ENCODE results near the gene CLEC20A. TPM values are rescaled to one million over a fixed set of nuclear protein-coding genes. Genes with fewer than 3 reads are reported as not detected.

Gene CLEC20A
- total and polyA plus RNA-seq, 2 of the 8 experiments (the other 6 are each of a cell fraction or from before 2014, with no cell fraction given), result not detected

DNA sequence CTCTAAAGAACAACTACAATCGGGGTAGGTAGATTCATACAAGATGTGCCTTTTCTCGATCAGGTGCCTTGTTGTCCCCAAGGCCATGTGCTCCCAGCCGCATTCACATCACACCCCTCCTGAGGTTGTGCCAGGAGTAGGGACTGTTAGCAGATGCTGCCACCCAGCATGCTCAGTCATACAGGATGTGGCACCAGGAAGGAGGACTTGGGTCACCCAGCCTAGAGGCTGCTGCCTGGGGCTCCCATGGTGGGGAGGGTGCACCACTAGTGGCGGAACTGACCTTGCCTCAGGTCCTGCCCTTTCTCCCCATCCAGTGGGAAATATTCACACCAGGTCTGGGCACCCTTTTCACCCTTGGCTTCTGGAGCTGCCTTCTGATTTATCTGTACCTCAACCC is 24.5 kb upstream of the CLEC20A start:
- H3K18ac ChIP-seq (ENCODE audit: extremely low read depth, low read length), result no peak overlapping the region
- no peak overlapping the region for H4K5ac ChIP-seq (ENCODE audit: insufficient read length, low read depth, low read length)
- H4K8ac ChIP-seq (ENCODE audit: extremely low read depth, insufficient read depth, low read length), result no peak overlapping the region
- no peak overlapping the region for H3K4me2 ChIP-seq (ENCODE audit: insufficient read depth in 1 of 2, low read depth in 2 of 2, low read length in 2 of 2)
- ChIA-PET CTCF (ENCODE audit: partially characterized antibody) (interaction anchor here (1.0 to 16.8 kb wide), 6 partner anchors 11 to 213 kb away, joined by 3 to 238 read pairs (median 4); no protein-coding TSS in a partner anchor), POLR2A (ENCODE audit: partially characterized antibody) (no interaction called here)
- H2BK5ac ChIP-seq (ENCODE audit: low read depth, low read length), result no peak overlapping the region
- no peak overlapping the region for H2AFZ ChIP-seq (ENCODE audit: low read length)
- H3K14ac ChIP-seq (ENCODE audit: insufficient read length), result no peak overlapping the region
- no peak overlapping the region for H4K91ac ChIP-seq (replicated peaks; ENCODE audit: insufficient read length, low read length)
- no peak overlapping the region for H3K56ac ChIP-seq (replicated peaks; ENCODE audit: insufficient read length, low read depth, low read length)
- H3K4me1 ChIP-seq (replicated peaks in 1 of 4; ENCODE audit: control insufficient read depth in 3 of 4, insufficient read depth in 4 of 4, low read length in 3 of 4), result no peaks in the 10 kb centered on the region
- H3K23ac ChIP-seq (ENCODE audit: insufficient read length), result no peak overlapping the region
- H2AK5ac ChIP-seq (ENCODE audit: low read depth, low read length), result no peak overlapping the region
- H3K4ac ChIP-seq (replicated peaks; ENCODE audit: insufficient read length, low read depth, low read length), result no peak overlapping the region
- 83% methylated on average over 4 of the region's 4 CpGs; no CpG with 5 or more reads in 1 of the 2 experiments for WGBS, 2 experiments (ENCODE audit: extremely low coverage in 1 of 2, insufficient coverage in 1 of 2, insufficient read length in 1 of 2, insufficient replicate concordance in 2 of 2, low coverage in 1 of 2, low lambda C conversion rate in 2 of 2, missing lambda C conversion rate in 1 of 2)
- no peak overlapping the region for H3K4me3 ChIP-seq (ENCODE audit: extremely low read depth in 1 of 4, insufficient read depth in 2 of 4, low read depth in 3 of 4, low read length in 4 of 4)
- no peak overlapping the region for H3K27ac ChIP-seq (ENCODE audit: low read depth, low read length)
- H2BK12ac ChIP-seq (ENCODE audit: low read depth, low read length), result no peak overlapping the region
- H2BK20ac ChIP-seq (ENCODE audit: low read length), result no peak overlapping the region
- no peaks in the 10 kb centered on the region for H3K36me3 ChIP-seq (ENCODE audit: control insufficient read depth in 2 of 4, insufficient read depth in 4 of 4, low read length in 3 of 4)
- FAIRE-seq, result no peak
- no peak overlapping the region; a peak in 1 of 7 replicates for H3K9ac ChIP-seq (replicated peaks in 1 of 4; ENCODE audit: extremely low read depth in 1 of 4, low read depth in 3 of 4, low read length in 3 of 4)
- no peaks in the 10 kb centered on the region for H4K20me1 ChIP-seq (replicated peaks in 1 of 2; ENCODE audit: control insufficient read depth in 1 of 2, insufficient read depth in 2 of 2, low read length in 2 of 2)
- H3K9me3 ChIP-seq (ENCODE audit: insufficient read depth in 2 of 2, low read depth in 1 of 2, low read length in 1 of 2), result no peaks in the 10 kb centered on the region
- no peak overlapping the region for H2BK120ac ChIP-seq (replicated peaks; ENCODE audit: low read depth, low read length)
- no peaks in the 10 kb centered on the region for H3K27me3 ChIP-seq (replicated peaks in 1 of 4; ENCODE audit: control insufficient read depth in 3 of 4, extremely low read depth in 1 of 4, insufficient read depth in 3 of 4, low read length in 3 of 4)
- no peak for DNase-seq (ENCODE audit: low read depth in 1 of 2, low spot score in 2 of 2)
- no peaks in the 10 kb centered on the region for H3K23me2 ChIP-seq (ENCODE audit: low read depth, low read length)
- no peak overlapping the region for H2BK15ac ChIP-seq (ENCODE audit: low read length)
- no peaks in the 10 kb centered on the region for H3K79me1 ChIP-seq (ENCODE audit: low read depth, low read length)
- H3K79me2 ChIP-seq (ENCODE audit: control insufficient read depth in 1 of 2, insufficient read depth in 2 of 2, low read length in 2 of 2), result no peaks in the 10 kb centered on the region
- TF ChIP-seq SIX5 (IDR thresholded peaks at IDR 0.05; ENCODE audit: low read depth, low read length) (no peak), RNF2 (IDR thresholded peaks at IDR 0.05; ENCODE audit: borderline replicate concordance, low read depth, low read length, missing control alignments, poor library complexity, severe bottlenecking) (no peak)

Data from H1 (cell line).